Nucleus accumbens (tissue), 56 donors: Measurements from ENCODE around the gene ZNRF3.
"Not testable (repeated sequence)": the region's sequence is repeated elsewhere in the genome, so short reads cannot be mapped to it uniquely, and the experiment has no call there.

ENCODE experiments used
- DNase-seq, 56 donors: peaks; one replicate each; lab custom pipeline; 2025; lab: John Stamatoyannopoulos, UW

ZNRF3 gene

DNA sequence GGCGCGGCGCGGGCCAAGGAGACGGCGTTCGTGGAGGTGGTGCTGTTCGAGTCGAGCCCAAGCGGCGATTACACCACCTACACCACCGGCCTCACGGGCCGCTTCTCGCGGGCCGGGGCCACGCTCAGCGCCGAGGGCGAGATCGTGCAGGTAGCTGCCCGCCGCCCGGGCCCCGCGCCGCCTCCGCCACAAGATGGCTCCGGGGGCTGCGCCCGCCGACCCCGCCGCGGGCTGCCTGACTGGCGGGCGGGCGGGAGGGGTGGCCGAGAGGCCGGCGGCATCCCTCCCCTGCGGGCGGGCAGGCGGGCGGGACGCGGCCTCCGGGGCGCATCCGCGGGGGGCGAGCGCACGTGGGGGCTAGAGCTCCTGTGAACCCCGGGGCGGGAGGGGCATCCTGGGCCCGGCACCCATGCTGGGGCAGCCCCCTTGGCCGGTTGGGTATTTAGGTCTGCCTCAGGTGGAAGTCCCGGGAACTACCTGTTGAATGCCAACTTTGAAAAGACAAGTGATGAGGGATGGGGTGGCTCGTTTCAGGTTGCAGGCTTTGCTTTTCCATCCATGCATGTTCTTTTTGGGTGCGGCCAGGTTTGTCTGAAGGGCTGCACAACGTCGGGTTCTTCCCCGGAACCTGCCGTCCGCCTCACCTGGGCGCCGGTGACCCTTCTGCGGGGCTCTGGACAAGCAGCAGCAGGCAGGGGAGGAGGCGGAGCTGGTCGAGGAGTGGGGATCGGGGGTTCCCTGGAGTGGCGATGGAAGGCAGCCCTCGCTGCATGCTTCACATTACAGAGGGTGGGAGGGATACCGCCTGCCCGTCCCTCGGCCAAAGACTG is 760 bp downstream of the ZNRF3 start:
- peak in 5 of 56 donors; percentile 3 to 20 (median 15) for DNase-seq

DNA sequence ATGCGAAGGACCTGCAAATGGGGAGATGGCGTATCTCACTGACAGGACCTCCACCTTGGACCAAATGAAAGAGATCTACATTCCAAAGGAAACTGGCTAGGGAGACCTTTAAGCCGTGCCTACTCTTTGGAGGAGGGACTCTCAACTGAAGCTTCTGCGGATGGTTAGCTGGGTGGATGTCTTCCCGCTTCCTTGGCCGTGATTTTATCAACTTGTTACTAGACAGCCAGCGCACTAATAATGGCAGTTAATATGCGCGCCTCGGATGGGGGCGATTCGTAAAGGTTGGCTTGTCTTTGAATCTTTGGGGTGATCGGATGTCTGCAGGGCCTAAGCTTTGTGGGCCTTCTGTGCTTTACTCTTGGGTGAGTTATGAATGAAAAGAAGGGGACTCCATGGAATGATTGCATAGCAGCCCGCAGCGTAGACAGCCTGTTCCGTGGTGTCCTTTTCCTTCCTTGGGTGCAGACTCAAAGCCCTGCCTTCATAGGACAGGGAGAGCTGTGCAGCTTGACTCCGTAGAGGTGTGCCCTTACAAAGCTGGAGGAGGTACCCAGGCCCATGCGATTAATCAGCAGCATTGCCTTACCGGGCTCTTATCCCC is 1.5 kb downstream of the ZNRF3 start:
- DNase-seq = no peak

DNA sequence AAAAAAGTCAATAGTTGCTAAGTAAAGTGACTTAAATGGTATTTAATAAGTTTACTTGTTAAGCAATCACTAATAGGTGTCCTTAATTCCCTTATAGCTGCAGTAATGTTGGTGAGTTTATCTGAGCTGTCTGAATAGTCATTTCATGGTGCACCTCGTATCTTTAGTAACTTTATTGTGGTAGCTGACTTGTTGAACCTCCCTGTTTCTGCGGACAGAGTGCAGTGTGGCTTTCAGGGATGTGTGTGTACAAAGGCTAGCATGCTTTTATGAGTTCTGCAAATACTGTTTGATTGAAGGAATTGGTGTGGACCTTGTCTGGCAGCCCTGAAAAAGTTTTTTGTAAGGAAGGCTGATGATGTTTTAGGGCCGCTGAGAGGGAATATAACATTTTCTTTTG is 2.6 kb downstream of the ZNRF3 start:
- no peak for DNase-seq

DNA sequence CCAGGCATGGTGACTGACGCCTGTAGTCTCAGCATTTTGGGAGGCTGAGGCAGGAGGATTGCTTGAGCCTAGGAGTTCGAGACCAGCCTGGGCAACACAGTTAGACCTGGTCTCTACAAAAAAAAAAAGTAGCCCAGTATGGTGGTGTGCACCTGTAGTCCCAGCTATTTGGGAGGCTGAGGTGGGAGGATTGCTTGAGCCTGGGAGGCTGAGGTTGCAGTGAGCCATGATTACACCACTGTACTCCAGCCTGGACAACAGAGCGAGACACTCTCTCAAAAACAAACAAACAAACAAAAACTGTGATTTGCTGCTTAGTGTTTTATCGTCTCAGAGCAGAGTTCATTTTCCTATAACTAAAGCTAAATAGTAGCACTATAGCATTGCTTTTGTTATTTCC is 3.3 kb downstream of the ZNRF3 start:
- DNase-seq = not testable (repeated sequence)

DNA sequence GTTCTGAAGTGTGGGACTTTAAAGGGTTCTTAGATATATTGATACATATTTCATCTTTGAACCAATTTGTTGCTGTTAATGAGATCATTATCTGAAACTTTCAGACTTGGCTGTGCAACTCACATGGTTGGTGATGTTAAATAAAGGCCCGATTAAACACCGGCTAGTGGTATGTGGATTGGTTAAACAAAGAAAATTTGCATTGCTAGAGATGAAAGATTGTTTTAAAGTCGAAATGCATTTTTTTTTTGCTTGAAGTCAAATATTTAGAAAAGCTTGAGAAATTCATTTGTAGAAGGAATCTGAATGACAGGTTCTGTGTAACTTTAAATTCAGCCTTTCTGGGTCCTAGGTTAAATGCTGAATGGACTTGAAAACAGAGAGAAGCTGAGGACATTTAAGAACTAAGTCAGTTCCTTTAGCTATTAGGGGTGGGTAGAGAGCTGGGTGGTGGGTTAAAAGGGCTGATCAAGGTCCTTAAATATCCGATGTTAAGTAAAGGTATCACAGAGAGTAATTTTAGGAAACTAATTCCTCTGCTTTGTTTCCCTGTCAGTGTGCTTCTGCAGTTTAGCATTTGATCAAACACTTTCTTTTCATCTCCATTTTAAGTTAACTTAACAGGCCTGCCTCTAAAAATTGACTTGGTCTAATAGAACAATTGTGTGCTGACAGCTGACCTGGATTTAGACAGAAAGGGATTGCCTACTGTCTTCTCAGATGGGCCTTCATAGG is 4.5 kb downstream of the ZNRF3 start:
- no peak for DNase-seq

DNA sequence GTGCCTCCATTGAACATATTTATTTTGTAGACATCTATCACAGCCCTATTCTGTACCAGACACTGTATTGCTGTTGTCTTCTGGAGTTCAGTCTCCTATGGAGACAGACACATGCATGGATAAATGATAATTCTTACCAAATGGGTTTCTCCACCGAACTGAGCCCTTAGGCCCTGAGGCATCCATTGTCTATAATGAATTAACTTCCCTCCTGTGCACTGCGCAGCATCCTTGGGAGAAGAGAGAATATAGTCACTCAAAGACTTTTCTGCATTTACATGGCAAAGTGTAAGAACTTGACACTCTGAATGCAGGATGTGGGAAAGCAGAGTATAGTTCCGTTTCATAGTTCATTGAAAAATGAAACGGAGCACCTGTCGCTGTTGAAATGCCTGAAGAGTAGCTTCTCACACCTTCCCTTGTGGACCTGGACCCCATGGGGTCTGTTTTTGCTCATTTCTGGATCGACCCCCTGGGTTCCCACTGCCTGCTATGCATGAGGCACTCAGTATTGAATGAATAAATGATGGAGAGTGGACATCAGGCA is 6.2 kb downstream of the ZNRF3 start:
- no peak for DNase-seq

DNA sequence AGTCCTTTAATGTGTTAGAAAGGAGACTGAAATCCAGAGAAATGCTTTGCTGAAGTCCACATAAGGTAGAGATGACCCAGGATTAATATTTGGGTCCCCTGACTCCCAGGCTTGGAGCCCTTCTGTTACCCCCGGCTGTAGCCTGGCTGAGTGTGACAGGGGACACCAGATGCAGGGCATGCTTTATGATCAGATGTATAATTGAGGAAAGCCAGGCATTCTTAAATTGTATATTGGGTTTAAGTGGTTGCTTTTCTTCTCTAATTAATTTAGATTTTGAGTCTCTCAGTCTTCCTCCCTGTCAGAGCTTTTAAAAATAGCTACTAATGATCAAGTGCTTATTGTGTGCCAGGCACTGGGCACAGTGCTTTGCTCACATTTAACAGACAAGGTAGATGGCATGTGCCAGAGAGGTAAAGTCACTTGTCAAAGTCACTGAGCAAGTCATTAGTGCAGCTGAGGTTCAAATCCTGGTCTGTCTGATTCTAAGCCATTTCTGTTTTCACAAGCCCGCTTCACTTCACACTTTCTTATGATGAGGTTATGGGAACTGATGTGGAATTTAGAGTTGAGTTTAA is 7.9 kb downstream of the ZNRF3 start:
- DNase-seq = no peak

DNA sequence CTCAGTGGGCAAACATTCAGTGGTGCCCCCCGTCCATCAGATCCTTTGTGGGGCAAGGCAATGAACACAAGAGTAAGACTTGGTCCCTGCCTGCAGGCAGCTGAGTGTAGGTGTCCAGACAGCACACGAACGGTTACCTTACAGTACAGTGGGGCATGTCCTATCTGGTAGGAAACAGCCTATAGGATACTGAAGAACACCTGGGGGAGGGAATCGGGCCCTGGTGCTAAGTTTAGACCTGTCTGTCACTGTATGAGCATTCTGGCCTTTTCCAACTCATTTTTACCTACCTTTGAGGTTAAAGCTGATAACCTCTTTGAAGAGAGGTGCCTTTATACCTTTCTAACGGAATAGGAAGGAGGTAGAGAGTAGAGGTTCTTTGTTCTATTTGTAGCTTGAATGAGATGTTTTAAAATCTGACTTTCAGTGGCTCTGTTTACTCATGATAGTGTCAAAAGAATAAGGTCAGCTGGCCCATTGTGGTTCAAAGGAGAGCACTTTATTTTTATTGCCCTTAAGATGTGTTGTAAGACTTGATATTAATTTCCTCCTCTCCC is 8.9 kb downstream of the ZNRF3 start:
- DNase-seq = no peak

DNA sequence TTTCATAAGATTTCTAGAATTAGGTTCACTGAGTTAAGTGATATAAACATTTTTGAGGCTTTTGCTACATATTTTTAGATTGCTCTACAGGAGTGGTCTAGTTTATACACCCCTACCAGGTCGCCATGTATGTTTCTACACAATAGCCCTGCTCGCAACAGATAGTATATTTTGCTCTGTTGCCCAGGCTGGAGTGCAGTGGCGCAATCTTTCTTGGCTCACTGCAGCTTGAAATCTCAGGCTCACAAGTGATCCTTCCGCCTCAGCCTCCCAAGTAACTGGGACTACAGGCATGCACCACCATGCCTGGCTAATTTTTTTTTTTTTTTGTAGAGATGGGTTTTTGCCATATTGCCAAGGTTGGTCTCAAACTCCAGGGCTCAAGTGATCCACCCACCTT is 10.4 kb downstream of the ZNRF3 start:
- no peak for DNase-seq

DNA sequence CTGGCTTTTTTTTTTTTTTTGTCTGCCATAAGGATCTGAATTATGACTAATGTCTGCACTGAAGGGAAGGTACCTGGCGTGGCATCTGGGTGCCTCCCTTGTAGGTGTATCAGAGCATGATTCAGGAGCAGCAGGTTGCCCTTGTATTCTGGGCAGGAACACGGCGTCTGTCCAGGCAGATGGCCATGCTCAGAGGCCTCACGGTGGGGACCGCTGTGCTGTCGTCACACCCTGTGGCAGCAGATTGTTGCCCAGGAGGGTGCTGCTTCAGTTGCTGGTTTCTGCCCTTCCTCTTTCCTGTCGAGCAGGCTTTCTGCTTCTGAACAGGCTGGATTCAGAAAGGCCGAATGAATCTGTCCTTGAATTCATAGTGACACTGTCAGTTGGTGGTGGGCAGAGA is 11.0 kb downstream of the ZNRF3 start:
- peak in 8 of 56 donors; percentile 3 to 39 (median 26) for DNase-seq

DNA sequence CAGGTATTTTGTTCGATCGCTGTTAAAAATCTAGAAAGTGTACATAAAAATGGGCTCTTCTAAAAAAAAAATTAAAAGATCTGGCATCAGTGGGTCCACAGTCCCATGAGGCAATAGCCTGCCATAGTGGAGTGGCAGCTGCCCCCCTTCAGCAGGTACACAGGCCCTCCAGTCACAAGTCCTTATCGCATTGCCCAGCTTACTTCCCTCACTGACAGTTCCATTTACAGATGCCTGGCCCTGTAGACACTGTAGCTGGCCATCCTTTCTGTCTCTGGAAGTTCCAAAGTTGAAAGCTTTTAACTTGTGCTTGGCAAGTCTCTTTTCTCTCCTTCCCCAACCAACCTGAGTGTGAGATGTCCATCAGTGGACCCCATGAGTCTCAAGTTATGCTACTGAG is 11.4 kb downstream of the ZNRF3 start:
- DNase-seq = no peak

DNA sequence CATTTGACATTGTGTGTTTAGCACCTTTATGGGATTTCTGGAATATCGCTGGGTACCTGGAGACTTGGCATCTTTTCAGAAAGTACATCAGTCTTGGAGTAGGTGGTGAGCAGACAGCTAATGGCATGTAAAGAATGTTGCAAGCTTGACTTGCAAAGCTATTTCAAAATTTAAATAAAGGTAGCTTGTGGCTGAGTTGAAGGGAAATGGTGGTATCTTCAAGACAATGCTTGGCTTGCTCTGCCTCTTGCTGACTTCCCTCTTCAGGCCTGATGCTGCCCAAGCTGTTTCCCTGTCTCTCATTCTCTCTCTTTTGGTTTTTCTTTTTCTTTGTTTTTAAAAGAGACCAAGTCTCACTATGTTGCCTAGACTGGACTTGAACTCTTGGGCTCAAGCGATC is 13.2 kb downstream of the ZNRF3 start:
- DNase-seq = no peak

DNA sequence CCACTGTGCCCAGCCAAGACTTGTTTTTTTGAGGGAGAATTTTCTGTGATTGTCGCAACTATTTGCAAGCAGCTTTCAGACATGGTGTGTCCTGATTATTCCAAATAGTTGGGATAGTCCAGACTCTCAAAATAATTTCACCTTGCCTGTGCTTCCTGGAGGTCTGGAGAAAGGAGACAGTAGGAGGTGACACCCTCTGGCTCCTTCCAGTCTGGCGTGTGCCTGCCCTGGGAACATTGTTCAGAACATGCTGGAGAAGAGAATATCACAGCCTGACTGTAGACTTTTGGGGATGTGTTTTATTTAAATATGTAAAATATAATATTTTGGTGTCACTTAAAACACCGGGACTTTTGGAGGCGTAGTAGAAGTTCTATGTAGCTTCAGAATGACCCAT is 14.9 kb downstream of the ZNRF3 start:
- no peak for DNase-seq

DNA sequence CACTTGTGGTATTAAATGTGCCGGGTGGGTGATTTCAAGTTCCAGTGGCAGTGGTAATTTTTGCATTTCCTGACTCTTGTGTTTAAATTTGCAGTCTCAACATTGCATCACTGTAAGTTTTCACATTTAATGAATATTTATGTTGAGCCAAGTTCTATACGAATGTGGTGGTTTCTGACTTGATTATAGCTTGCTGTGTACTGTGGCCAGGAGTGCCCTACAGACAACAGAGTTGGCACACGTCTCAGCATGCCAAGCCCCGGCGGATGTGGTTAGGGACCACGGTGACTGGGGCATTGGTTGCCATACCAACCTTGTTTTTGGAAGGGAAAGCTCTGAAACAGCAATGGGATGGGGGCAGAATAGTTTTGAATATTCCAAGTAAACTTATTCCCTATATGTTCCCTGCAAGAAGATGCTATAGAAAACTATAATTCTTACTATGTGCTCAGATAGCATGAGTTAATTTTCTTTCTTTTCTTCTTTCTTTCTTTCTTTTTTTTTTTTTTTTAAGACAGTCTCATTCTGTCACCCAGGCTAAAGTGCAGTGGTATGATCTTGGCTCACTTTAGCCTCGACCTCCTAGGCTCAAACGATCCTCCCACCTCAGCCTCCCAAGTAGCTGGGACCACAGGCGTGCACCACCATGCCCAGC is 16.0 kb downstream of the ZNRF3 start:
- no peak for DNase-seq

DNA sequence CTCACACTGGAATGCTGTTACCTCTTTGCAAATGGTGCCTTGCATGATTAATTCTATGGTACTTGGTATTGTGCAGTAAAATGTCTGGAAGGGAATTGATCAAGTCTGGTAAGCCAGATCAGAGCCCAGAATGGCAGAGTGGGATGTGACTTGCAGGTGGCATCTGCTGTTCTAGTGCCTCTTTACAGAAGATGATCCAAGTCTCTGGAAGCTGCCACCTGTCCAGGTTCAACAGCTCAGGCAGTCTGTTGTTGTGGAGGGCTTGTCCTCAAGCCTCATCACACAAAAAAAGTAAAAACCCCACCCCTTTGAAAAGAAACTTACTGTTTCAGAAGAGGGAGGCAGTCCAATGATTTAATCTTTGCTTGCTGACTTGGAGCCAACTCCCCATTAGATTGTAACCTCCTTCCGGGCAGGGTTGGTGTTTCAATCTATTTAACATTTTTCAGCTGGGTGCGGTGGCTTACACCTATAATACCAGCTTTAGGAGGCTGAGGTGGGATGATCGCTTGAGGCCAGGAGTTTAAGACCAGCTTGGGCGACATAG is 17.1 kb downstream of the ZNRF3 start:
- DNase-seq = no peak

DNA sequence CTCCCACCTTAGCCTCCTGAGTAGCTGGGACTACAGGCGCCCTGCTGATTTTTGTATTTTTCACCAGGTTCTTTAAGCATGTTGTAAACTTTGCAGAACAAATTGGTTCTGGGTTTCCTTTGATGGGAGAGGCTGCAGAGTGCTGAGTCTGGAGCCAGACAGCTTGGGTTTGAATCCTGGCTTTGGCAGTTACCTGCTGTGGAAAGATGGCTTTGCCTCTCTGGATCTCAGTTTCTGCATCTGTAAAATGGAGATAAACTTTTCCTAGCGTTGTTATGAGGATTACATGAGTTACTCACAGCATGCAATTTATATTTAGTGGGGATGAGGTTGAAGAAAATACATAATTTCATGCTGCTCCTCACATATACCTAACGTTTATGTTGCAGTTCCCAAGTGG is 19.1 kb downstream of the ZNRF3 start:
- no peak for DNase-seq

DNA sequence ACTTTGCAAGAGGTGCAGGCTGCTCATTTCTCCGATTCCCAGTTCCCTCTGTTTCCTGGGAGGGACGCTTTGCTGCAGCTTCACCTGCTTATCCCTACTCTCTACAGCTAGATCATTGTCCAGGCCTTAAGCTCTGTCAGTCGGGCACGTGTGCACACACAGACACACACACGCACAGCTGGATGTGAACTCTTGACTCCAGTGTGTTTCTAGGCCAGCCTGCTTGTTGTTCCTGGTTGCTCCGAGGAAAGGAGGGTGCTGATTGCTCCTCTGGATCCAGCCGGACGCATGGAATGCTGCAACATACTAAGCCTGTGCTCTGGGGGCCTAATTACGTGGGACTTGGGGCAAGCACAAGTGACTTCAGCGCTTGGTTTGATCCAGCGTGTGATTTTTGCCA is 19.7 kb downstream of the ZNRF3 start:
- no peak for DNase-seq

DNA sequence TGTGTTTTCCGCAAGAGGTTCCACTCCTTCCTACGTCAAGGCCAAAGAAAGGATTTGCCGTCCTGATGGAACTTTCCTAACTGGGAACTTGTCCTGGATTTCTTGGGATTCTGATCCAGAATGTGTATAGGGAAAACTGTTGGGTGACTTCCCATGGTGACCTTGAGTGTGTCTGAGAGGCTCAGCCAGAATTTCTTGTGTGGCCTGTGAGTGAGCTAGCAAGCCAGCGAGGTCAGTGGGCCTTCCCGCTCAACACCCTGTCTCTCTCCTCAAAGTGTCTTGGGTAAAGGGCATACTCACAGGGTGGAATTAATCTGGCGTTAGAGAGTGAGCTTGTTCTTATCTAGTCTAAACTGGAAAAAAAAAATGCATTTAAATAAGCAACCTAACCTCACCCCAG is 20.4 kb downstream of the ZNRF3 start:
- no peak for DNase-seq

DNA sequence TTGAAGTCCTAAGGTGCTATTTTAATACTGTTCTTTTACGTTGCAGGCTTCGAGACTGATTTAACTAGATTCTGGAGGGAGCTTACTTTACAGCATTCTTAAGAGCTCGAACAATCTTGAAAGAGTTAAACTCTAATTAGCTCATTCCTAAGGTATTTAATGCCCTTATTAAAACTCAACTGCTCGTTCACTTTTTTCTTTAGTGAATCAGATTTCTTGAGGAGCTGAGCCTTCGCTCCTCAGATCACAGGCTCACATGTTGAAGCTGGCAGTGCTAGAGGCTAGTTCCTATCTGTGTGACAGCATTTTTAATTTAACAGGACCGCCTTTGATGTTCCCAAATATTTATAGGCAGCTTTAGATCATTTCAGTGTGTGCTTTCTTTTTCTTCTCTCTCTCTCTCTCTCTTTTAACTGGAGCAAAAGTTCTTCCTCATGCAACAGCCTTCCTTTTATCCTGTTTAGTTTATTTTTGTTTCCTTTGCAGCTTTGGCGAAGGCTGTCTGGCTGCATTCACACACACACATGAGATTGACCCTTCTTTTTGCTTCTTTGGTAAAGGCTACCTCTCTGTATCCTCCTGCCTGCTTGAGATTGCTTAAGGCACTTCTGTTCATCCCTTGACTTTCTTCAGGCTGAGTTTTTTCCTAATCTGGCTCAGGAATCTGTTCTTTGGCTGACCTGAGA is 21.0 kb downstream of the ZNRF3 start:
- DNase-seq = no peak
